IMR-90 (cell line): ENCODE measurements around the gene ZSCAN12. TPM values are rescaled to one million over a fixed set of nuclear protein-coding genes. Genes with fewer than 3 reads are reported as not detected.

Source experiments
- ATAC-seq: fragments of 200-7000 bp; cut with Tn5 transposase; 2 replicates; pipeline ENCODE4 v1.9.1; 2020; ENCODE audit warnings: low read depth, mild to moderate bottlenecking, moderate library complexity
- BruUV-seq: library from RNA; stranded (reverse); fragments of 400-500 nt; replicated peaks from 2 replicates; lab custom pipeline; 2021; lab: Mats Ljungman, UMichigan
- CTCF ChIA-PET: fragments of 300-600 bp; formaldehyde crosslinking; extraction: SDS; loops from one replicate; lab custom pipeline; 2021; ENCODE audit warnings: antibody characterized with exemption; lab: Yijun Ruan, JAX
- POLR2A ChIA-PET: fragments of 300-600 bp; sonication (Branson Sonifier 250); formaldehyde crosslinking; loops from one replicate; lab custom pipeline; 2022; ENCODE audit warnings: antibody characterized with exemption; ENCODE audit not compliant: unreplicated experiment; lab: Charles Lee
- DNase-seq: peaks from one replicate; pipeline ENCODE4 v3.0.0; 2013
- H2AFZ ChIP-seq: replicated peaks from 2 replicates; pipeline ENCODE3; 2013; ENCODE audit warnings: low read length, mild to moderate bottlenecking; ENCODE audit not compliant: poor library complexity
- H2AK5ac ChIP-seq: 2 replicates; pipeline ENCODE4 v1.6.1; 2013; ENCODE audit warnings: low read depth, low read length, inconsistent platforms
- H2AK9ac ChIP-seq: replicated peaks from 2 replicates; pipeline ENCODE3; 2013; ENCODE audit warnings: mild to moderate bottlenecking, low read depth, low read length, moderate library complexity; ENCODE audit not compliant: poor library complexity
- H2BK120ac ChIP-seq: 2 replicates; pipeline ENCODE4 v1.6.1; 2013; ENCODE audit warnings: low read depth, low read length, inconsistent platforms
- H2BK15ac ChIP-seq: 3 replicates; pipeline ENCODE4 v1.6.1; 2013; ENCODE audit warnings: low read depth, low read length, inconsistent platforms
- H2BK20ac ChIP-seq: 2 replicates; pipeline ENCODE4 v1.6.1; 2013; ENCODE audit warnings: low read depth, mild to moderate bottlenecking, inconsistent platforms, low read length, moderate library complexity
- H2BK5ac ChIP-seq: 2 replicates; pipeline ENCODE4 v1.6.1; 2013; ENCODE audit warnings: mild to moderate bottlenecking, low read depth, low read length, inconsistent platforms; ENCODE audit not compliant: poor library complexity, severe bottlenecking
- H3K14ac ChIP-seq: replicated peaks from 2 replicates; pipeline ENCODE4 v1.6.1; 2013; ENCODE audit warnings: low read depth, low read length, inconsistent platforms
- H3K18ac ChIP-seq: 2 replicates; pipeline ENCODE4 v1.6.1; 2013; ENCODE audit warnings: low read depth, low read length, control low read depth
- H3K23ac ChIP-seq: 2 replicates; pipeline ENCODE4 v1.6.1; 2013; ENCODE audit warnings: low read depth, low read length, inconsistent platforms
- H3K27ac ChIP-seq: 2 replicates; pipeline ENCODE4 v1.5.1; 2013; ENCODE audit warnings: mild to moderate bottlenecking, control low read depth, low read length; ENCODE audit not compliant: insufficient read depth
- H3K27me3 ChIP-seq: 2 replicates; pipeline ENCODE4 v1.6.1; 2013; ENCODE audit warnings: low read length; ENCODE audit not compliant: control insufficient read depth, insufficient read depth
- H3K36me3 ChIP-seq: 2 replicates; pipeline ENCODE4 v1.6.1; 2013; ENCODE audit warnings: low read length, mixed read lengths; ENCODE audit not compliant: control insufficient read depth, insufficient read depth
- H3K4ac ChIP-seq: 2 replicates; pipeline ENCODE4 v1.6.1; 2013; ENCODE audit warnings: low read depth, low read length, inconsistent platforms
- H3K4me1 ChIP-seq: 2 replicates; pipeline ENCODE4 v1.6.1; 2013; ENCODE audit warnings: low read length, mixed read lengths; ENCODE audit not compliant: control insufficient read depth, insufficient read depth
- H3K4me2 ChIP-seq: 2 replicates; pipeline ENCODE4 v1.6.1; 2013; ENCODE audit warnings: low read depth, mild to moderate bottlenecking, control low read depth, low read length, moderate library complexity
- H3K4me3 ChIP-seq: 2 replicates; pipeline ENCODE4 v1.5.1; 2013; ENCODE audit warnings: low read depth, mild to moderate bottlenecking, control low read depth, low read length, moderate library complexity; ENCODE audit not compliant: insufficient read depth
- H3K56ac ChIP-seq: 2 replicates; pipeline ENCODE4 v1.6.1; 2013; ENCODE audit warnings: low read length, inconsistent platforms; ENCODE audit not compliant: insufficient read depth; ENCODE audit errors: extremely low read depth
- H3K79me1 ChIP-seq, 2 experiments: 2 replicates each; pipeline ENCODE4 v1.6.1; 2013; ENCODE audit warnings: low read length in 2 of 2, inconsistent platforms in 1 of 2, low read depth in 1 of 2
- H3K9ac ChIP-seq: 2 replicates; pipeline ENCODE4 v1.6.1; 2013; ENCODE audit warnings: low read depth, low read length, control low read depth
- H3K9me1 ChIP-seq: 2 replicates; pipeline ENCODE4 v1.6.1; 2013; ENCODE audit warnings: low read length, inconsistent platforms; ENCODE audit not compliant: insufficient read depth
- H3K9me3 ChIP-seq: 2 replicates; pipeline ENCODE4 v1.6.1; 2013; ENCODE audit warnings: low read length; ENCODE audit not compliant: control insufficient read depth, insufficient read depth
- H4K20me1 ChIP-seq: 2 replicates; pipeline ENCODE4 v1.6.1; 2013; ENCODE audit warnings: low read length, inconsistent platforms; ENCODE audit not compliant: insufficient read depth
- H4K5ac ChIP-seq: 2 replicates; pipeline ENCODE4 v1.6.1; 2013; ENCODE audit warnings: mild to moderate bottlenecking, low read depth, low read length, control low read depth
- H4K8ac ChIP-seq, 2 experiments: 2 replicates each; pipeline ENCODE4 v1.6.1; 2013; ENCODE audit warnings: low read depth in 2 of 2, low read length in 2 of 2, control low read depth in 1 of 2, inconsistent platforms in 1 of 2
- H4K91ac ChIP-seq: 2 replicates; pipeline ENCODE4 v1.6.1; 2013; ENCODE audit warnings: low read depth, low read length, inconsistent platforms; ENCODE audit not compliant: insufficient read depth
- BHLHE40 ChIP-seq: fragments of 150-350 bp; IDR thresholded peaks from 2 replicates; pipeline ENCODE4 v1.6.1; 2016; ENCODE audit warnings: mild to moderate bottlenecking, low read depth, low read length
- CEBPB ChIP-seq: IDR thresholded peaks from 2 replicates; pipeline ENCODE4 v1.6.1; 2012; ENCODE audit warnings: low read depth, low read length, improper control_type of control experiment
- CHD1 ChIP-seq: IDR thresholded peaks from 2 replicates; pipeline ENCODE4 v1.6.1; 2012; ENCODE audit warnings: low read depth, low read length, improper control_type of control experiment
- FOS ChIP-seq: fragments of 150-350 bp; IDR thresholded peaks from 2 replicates; pipeline ENCODE4 v1.6.1; 2016; ENCODE audit warnings: low read depth, low read length
- MAZ ChIP-seq: IDR thresholded peaks from 2 replicates; pipeline ENCODE4 v1.6.1; 2012; ENCODE audit warnings: low read depth, mild to moderate bottlenecking, low read length, improper control_type of control experiment, moderate library complexity, borderline replicate concordance
- MXI1 ChIP-seq: IDR thresholded peaks from 2 replicates; pipeline ENCODE4 v1.6.1; 2012; ENCODE audit warnings: low read depth, mild to moderate bottlenecking, low read length, moderate library complexity, borderline replicate concordance
- NFE2L2 ChIP-seq: fragments of 150-350 bp; IDR thresholded peaks from 2 replicates; pipeline ENCODE4 v1.6.1; 2016; ENCODE audit warnings: low read depth, mild to moderate bottlenecking, low read length
- RAD21 ChIP-seq: IDR thresholded peaks from 2 replicates; pipeline ENCODE4 v1.6.1; 2012; ENCODE audit warnings: low read length, improper control_type of control experiment
- RFX5 ChIP-seq: IDR thresholded peaks from 2 replicates; pipeline ENCODE4 v1.8.0; 2012; ENCODE audit warnings: low read depth, mild to moderate bottlenecking, low read length, moderate library complexity
- SMC3 ChIP-seq: fragments of 150-350 bp; IDR thresholded peaks from 2 replicates; pipeline ENCODE4 v1.6.1; 2016; ENCODE audit warnings: low read depth, mild to moderate bottlenecking, antibody characterized with exemption, low read length, moderate library complexity
- WGBS, 2 experiments: methylation state at CpG; one replicate each; pipeline versions ENCODE4 v1.1.5 to v1.1.7; 2013; ENCODE audit warnings: missing lambda C conversion rate in 2 of 2; ENCODE audit not compliant: insufficient read length in 1 of 2; ENCODE audit errors: extremely low coverage in 2 of 2; 5-methylcytosine and 5-hydroxymethylcytosine counted together
- dilution Hi-C: fragments of 300-500 bp; cut with HindIII; formaldehyde crosslinking; loops from one replicate; pipeline ENCODE4 v1.14.3; 2018; ENCODE audit warnings: low sequenced_read_pairs; ENCODE audit not compliant: unreplicated experiment
- in situ Hi-C: fragments of 300-500 bp; cut with MboI; formaldehyde crosslinking; loops from 3 replicates; pipeline ENCODE4 v1.14.3; 2019; ENCODE audit warnings: low sequenced_read_pairs, inconsistent platforms, mixed read lengths
- intact Hi-C: fragments of 100-400 bp; cut with micrococcal nuclease; formaldehyde crosslinking; loops from 2 replicates; pipeline ENCODE4 v1.10.0; 2022
- polyA plus RNA-seq, 3 experiments: library from polyadenylated mRNA; depleted of rRNA; stranded (reverse); fragments of >200 nt; gene quantifications; 2 replicates each; pipeline ENCODE4 v1.2.3, GENCODE V29; 2012; ENCODE audit warnings: low replicate concordance in 1 of 3
- total RNA-seq: library from RNA; depleted of rRNA; stranded (reverse); fragments of >200 nt; gene quantifications from 2 replicates; pipeline ENCODE4 v1.2.3, GENCODE V29; 2012

The ZSCAN12 gene
- total and polyA plus RNA-seq, 2 of the 4 experiments (the other 2 are of a cell fraction) = 2.0 to 6.5 TPM

DNA sequence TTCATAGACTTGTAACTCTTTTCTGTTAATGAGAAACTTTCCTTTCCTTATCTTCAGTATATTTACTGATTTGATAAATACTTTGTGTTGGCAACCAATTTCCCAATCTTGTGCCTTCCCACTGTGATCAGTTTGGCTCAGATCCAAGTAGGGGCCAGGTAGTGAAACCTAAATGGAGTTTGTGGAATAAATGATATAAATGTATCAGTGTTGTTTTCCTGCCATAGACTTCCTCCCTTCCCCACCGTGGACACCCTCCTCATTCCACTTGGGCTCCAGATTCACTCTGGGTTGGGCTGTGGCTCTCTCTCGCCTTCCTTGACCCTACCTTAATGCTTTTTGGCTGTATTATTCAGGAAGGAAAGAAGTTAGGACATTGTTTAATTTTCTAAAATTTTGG is 48.5 kb downstream of the ZSCAN12 start:
- intact Hi-C loops = no loop called here
- no peak overlapping the region for H3K23ac ChIP-seq
- in situ Hi-C loops = no loop called here
- H3K4me3 ChIP-seq = no peak overlapping the region
- H3K18ac ChIP-seq = no peak overlapping the region
- H4K91ac ChIP-seq = no peak overlapping the region; the same call in 1 of the 2 replicates
- H3K4me2 ChIP-seq = peak overlapping the region; percentile 36
- dilution Hi-C loops = no loop called here
- H3K14ac ChIP-seq = no peak overlapping the region
- peaks cover 9% of the 10 kb centered on the region; the same call in 1 of the 2 replicates for H3K9me1 ChIP-seq
- peaks cover 8% of the 10 kb centered on the region for H3K4me1 ChIP-seq
- H3K56ac ChIP-seq = no peak overlapping the region
- H3K9me3 ChIP-seq = no peaks in the 10 kb centered on the region
- no peak for ATAC-seq
- H3K27ac ChIP-seq = no peak overlapping the region
- 0 out of 4 replicates have a peak overlapping the region, but pooled peaks of 1 of the 2 experiments have one; percentile 17 for H4K8ac ChIP-seq
- H2BK15ac ChIP-seq = no peak overlapping the region
- H2BK5ac ChIP-seq = no peak overlapping the region
- no peak overlapping the region for H3K4ac ChIP-seq
- H2AK5ac ChIP-seq = no peak overlapping the region
- H3K79me1 ChIP-seq = peaks cover 26 to 47% of the 10 kb centered on the region in 2 experiments
- DNase-seq = no peak
- no peaks in the 10 kb centered on the region for H4K20me1 ChIP-seq
- WGBS, 2 experiments = no CpG with 5 or more reads among the region's 2 CpGs
- peaks cover 7% of the 10 kb centered on the region for H3K27me3 ChIP-seq
- TF ChIP-seq MXI1 = no peak
- TF ChIP-seq MAZ = no peak
- TF ChIP-seq BHLHE40 = no peak
- TF ChIP-seq RFX5 = no peak
- no peak for TF ChIP-seq NFE2L2
- no peak for TF ChIP-seq RAD21
- no peak for TF ChIP-seq CHD1
- TF ChIP-seq FOS = no peak
- no peak for TF ChIP-seq SMC3
- no peak for TF ChIP-seq CEBPB
- H2AFZ ChIP-seq = no peak overlapping the region
- H3K36me3 ChIP-seq = no peaks in the 10 kb centered on the region
- peak overlapping the region; percentile 39; the same call in 1 of the 2 replicates for H3K9ac ChIP-seq
- CTCF ChIA-PET = interaction anchor here (1.0 kb wide), 1 partner anchor 32 kb away, joined by 3 read pairs; no protein-coding TSS in a partner anchor
- no peak overlapping the region for H2BK120ac ChIP-seq
- POLR2A ChIA-PET = interaction anchor here (0.6 to 0.7 kb wide), 2 partner anchors 99 to 440 kb away, joined by 3 read pairs; partner anchors contain the start of gene ZKSCAN4
- BruUV-seq = no TSS peak
- peak overlapping the region; percentile 12; the same call in 1 of the 2 replicates for H4K5ac ChIP-seq
- H2AK9ac ChIP-seq = no peak overlapping the region
- no peak overlapping the region for H2BK20ac ChIP-seq
